Stimulated activated CD8-positive, alpha-beta memory T cell treated with anti-CD3 and anti-CD28 coated beads, Interleukin-15, amount 100 ng/mL, for 4 hours (primary cell): ENCODE results near the gene LRRC10B.

Source experiments
- DNase-seq, 2 donors: peaks; one replicate each; pipeline ENCODE4 v3.0.0-alpha.2; 2020; ENCODE audit warnings: low read depth in 2 of 2

Gene LRRC10B

GRCh38 chr11:61531044-61531443 lies 22.5 kb downstream of the LRRC10B start:
- DNase-seq: no peak

- DNase-seq: no peak
Measured at GRCh38 chr11:61532134-61533038, 23.8 kb downstream of the LRRC10B start.

DNA sequence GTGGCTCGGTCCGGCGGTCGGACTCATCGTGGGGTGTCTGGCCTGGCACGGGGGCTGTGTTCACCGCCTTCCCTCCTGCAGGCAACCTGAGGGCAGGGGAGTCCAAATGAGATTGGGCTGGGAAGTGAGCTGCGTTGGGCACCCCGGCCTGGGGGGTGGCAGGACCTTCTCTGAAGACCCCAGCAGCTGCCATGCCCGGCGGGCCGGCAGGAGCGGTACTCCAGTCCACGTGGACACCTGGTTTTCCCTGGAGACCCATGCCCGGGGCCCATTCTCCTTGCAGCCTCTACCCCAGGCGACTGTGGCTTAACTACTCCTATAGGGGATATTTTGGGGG lies 24.5 kb downstream of the LRRC10B start:
- no peak for DNase-seq

DNA sequence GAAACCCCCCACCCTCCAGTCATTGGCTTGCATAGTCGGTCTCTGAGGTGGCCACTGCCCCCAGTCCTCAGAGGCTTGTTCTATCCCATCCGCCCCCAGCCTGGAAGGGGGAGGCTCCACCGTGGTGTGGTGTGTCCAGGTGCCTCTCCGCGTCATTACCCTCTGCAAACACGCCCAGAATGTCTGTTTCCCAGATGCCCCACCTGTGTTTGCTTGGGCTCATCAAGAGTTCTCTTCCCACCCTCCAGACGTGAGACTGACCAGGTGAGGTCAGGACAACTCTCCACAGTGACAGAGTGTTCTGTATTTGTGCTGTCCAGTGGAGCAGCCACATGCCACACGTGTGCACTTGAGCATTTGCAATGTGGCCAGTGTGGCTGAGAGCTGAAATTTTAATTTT lies 24.9 kb downstream of the LRRC10B start:
- DNase-seq: no peak

DNA sequence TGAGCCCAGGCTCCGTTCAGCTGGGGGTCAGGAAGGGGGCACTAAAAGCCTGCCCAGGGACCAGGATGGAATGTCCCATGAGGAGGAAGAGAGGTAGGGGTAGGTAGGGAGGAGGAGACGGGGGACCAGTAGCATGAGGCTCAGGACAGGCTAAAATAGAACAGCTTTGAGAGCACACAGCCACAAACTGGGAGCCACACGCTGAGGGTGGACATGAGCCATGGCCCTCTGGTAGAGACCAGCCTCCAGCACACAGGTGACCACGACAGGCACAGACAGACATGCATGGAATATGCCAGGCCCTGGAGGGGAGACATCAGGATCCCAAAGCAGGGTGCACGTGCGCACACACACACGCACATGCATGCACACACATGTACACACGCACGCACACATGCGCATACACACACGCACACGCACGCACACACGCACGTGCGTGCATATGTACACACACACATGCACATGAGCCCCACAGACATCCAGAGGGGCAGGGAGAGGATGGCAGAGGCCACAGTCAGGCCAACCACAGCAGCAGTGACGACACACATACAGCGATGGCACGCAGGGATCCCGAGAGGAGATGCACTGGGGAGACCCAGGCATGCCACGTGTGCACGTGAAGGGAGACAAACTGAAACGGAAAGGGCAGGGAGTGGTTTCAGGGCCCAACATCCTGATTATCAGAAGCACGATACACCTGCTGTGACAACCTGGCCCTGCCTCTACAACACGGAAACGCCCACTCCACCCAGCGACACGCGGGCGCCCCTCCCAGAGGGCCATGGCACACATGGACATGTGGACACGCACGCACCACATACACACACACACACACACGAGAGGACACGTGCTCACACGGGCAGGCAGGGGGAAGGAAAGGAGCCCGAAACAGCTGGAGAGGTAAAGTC lies 25.7 kb downstream of the LRRC10B start:
- DNase-seq: no peak

DNA sequence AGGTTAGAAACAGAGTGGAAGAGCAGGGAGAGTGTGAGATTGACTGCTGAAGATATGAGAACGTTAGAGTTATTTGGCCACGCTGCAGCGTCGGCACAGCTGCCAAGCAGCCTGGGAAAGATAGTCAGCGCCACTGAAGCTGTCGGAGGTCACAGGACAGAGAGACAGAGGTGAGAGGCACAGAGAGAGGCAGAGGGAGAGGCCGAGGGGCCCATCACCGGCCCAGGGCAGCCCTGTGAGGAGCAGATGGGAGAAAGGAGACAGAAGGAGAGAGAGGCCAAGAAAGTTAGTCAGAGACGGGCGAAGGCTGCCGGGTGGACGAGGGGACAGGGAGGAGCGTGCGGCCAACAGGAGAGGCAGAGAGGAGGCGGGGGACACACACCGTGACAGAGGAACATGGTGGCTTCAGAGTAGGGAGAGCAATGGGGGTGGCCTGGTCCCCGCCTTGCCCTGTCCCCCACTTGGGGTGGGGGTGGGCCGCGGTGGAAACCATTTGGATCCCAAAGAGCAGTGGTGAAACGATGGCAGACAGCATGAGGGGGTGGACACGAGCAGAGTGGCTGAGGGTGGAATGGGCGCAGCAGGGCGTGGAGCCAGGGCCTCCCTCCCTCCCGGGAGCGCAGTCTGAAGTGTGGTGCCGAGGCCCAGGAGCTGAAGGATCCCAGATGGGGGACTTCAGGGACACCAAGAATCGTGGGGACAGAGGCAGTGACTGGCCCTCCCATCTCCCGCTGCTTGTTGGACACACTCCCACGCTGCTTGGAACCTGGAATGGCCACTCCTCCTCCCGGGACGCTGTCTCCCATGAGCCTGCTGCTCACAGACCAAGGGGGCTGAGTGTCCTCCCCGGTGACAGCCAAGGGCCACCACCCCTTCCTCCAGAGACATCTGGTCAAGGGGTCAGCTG lies 26.6 kb downstream of the LRRC10B start:
- no peak for DNase-seq

DNA sequence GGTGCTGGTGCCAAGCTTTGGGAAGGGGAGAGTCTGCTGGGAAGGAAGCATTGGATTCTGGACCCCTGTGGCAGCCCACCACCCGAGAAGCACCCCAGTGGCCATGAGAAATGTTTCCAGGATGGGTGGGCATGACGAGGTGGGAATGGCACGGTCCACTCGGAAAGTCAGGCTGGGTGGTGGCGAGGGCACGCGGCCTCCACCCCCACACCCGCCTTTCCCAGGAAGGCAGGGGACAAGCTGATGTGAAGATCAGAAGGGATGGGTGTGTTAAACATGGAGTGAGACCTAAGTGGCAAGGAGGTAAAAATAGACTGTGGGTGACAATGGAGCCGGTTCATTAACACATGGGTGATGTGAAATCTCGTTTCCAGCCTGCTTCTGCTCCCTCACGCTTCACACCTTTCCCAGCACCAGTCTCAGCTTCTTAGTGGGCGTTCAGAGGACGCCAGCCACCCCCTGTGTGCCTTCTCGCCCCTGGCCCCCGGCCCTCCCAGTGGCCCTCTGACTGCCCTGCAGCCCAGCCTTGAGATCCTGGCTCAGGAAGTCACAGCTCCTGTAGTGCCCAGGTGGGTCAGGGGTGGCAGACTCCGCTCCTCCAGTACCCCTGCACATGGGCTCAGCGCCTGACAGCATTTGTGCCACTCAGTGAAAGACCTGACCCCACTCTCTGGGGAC lies 27.6 kb downstream of the LRRC10B start:
- no peak for DNase-seq

DNA sequence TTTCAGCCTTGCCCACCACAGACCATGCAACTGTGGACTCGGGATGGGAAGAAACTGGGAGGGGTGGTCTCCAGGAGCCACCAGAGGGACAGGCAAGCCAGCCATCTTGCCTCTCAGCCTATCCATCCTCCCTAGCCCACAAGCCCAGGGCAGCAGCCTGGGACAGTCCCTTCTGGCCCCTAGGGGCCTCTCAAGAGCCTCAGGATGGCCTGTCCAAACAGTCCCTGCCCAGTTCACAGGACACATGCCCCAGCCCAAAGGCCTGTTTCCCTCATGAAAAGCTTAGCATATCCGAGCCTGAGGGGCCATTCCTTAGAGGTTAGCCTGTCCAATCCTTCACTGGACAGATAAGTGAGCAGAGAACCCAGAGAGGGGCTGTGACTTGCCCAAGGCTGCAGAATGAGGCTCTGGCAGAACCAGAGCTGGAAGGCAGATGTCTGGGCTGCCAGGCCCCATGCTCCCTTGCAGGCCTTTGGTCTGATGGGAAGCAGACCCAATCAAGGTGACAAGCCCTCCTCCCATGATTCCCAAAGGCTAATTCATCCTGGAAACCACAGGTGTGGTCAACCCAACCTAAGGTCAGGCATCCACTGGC lies 28.2 kb downstream of the LRRC10B start:
- DNase-seq: no peak

GRCh38 chr11:61537326-61537725 lies 28.8 kb downstream of the LRRC10B start:
- no peak for DNase-seq

- DNase-seq: no peak
Measured at GRCh38 chr11:61538636-61538961, 30.1 kb downstream of the LRRC10B start.

GRCh38 chr11:61539006-61539405 lies 30.5 kb downstream of the LRRC10B start:
- DNase-seq: no peak

GRCh38 chr11:61539831-61540357 lies 31.3 kb downstream of the LRRC10B start:
- DNase-seq: no peak

- DNase-seq: no peak
Measured at GRCh38 chr11:61540528-61540927, 32.0 kb downstream of the LRRC10B start.

- no peak for DNase-seq
Measured at GRCh38 chr11:61541598-61541997, 33.0 kb downstream of the LRRC10B start.

- DNase-seq: no peak
Measured at GRCh38 chr11:61542024-61542461, 33.5 kb downstream of the LRRC10B start.

DNA sequence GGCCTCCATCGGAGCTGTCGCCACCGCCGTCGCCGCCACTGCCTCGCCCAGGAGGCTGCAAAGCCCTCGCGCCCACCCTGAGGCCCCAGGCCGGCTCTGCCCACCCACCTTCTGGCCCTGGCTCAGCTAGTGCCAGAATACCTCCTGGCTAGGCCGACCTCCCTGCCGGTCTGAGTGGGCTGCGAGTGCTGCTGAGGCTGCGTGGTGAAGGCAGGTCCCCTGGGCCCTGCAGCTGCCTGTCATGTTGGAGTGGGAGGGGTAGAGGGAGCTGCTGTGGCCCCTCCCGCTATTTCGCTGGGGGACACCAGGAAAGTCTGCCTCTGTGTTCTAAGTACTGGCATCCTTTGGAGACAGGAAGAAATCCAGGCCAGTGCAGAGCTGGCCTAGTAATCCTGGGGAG lies 34.2 kb downstream of the LRRC10B start:
- DNase-seq: no peak

- no peak for DNase-seq
Measured at GRCh38 chr11:61543606-61544306, 35.2 kb downstream of the LRRC10B start.

DNA sequence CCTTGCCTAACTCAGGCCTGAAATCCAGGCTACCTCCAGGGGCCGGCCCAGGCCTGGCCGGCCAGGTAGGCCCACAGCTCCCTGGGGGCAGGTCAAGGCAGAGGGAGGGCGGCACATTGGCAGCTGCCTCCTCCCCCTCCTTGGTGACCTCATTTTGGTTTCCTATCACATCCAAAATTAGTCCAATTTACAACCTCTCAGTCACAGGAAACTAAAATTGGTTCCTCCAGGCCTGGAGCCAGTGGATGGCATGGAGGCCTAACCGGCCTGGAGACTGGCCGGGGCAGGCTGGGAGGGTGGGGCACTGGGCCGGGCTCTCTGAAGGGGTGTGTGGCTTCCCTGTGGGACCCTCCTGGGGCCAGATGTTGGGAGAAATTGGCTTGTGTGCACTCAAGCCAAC lies 35.9 kb downstream of the LRRC10B start:
- DNase-seq: no peak

- no peak for DNase-seq
Measured at GRCh38 chr11:61545341-61545740, 36.8 kb downstream of the LRRC10B start.

GRCh38 chr11:61545921-61546320 lies 37.4 kb downstream of the LRRC10B start:
- DNase-seq: no peak
